Brain pericyte (primary cell): ENCODE data around the gene GPR108.

Source experiments
- DNase-seq: peaks from one replicate; pipeline ENCODE4 v3.0.0-alpha.2; 2012; ENCODE audit warnings: low read depth, low spot score

GPR108 gene

GRCh38 chr19:6737873-6738786 is 750 bp upstream of the GPR108 start:
- DNase-seq: no peak

GRCh38 chr19:6736917-6737283 is 480 bp downstream of the GPR108 start:
- DNase-seq: no peak

DNA sequence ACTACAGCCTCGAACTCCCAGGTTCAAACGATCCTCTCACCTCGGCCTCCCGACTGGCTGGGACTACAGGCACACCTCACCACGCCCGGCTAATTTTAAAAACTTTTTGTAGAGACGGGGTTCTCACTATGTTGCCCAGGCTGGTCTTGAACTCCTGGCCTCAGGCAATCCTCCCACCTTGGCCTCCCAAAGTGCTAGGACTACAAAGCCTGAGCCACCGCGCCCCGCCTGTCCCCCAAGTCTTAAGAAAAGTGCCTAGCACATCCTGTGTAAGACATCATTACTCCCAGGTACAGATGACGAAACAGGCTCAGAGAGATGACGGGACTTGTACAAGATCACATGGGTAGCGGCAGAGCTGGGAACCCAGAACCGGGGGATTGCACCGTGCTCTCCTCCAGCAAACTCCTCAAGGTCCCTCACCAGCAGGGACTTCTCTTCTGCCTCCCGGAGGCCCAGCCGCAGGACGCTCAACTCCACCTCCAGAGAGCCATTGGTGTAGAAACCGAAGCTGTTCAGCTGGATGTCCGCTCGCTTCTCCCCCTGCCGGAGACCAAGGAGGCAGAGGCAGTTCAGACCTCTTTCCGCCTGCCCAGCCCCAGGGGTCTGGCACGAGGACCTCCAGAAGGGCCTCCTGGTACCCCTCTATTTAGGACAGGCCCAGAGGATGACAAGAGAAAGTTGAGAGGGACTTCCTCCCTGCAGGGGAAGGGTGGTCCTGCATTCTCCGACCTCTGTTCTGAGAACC is 1.0 kb downstream of the GPR108 start:
- no peak for DNase-seq

GRCh38 chr19:6735181-6735911 is 2.0 kb downstream of the GPR108 start:
- DNase-seq: no peak

DNA sequence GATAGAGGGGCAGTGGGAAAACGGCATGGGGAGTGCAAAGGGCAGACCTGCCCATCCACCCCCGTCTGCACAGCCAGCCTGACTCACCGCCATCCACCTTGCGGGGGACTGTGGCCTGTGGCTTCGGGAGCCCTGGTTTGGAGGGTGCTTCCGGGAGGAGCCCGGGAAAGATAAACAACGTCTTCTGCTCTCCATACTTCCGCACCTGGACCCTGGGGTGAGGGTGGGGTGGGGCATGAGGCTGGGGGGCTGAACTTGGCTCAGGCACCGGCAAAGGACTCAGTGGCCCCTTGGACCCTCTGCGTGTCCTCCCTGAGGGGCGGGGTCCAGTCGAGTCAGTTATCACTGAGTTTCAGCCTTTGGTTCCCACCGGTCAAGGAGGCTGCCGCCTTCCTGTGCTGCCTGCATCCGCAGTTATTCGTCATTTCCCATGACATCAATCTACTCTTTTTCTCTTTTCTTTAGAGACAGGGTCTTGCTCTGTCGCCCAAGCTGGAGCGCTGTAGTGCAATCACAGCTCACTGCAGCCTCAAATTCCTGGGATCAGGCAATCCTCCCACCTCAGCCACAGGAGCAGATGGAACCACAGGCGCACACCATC is 3.2 kb downstream of the GPR108 start:
- no peak for DNase-seq

DNA sequence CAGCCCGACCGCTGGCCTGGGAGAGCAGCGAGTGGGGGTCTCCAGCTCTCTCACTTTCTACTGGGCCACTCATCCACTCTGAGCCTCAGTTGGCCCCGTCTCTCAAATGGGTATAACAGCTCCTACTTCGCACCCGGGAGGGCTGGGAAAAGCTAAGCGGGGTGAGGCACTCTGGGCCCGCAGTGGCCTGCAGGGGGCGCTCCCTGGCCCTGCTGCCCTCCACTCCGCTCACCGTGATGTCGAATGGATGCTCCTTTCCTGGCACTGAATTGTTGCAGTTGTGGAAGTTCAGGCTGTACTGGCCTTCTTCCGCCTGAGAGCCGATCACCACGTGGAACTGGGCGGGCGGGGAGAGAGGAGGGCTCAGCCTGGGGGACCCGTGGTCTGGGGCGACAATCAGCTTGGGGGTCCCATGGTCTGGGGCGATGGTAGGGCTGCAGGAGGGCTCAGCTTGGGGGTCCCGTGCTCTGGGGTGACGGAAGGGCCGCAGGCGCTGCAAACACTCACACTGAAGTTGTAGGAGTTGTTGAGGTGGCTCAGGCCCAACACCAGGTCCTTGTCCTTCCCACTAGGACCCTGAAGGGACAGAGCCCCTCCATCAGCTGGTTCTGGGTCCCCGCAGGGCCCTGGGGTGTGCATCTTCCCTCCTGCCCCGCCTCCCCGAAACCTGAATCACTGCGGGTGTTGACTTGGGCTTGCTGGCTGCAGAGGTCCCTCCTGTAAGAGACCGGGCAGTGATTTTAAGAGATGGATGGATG is 3.9 kb downstream of the GPR108 start:
- DNase-seq: no peak

DNA sequence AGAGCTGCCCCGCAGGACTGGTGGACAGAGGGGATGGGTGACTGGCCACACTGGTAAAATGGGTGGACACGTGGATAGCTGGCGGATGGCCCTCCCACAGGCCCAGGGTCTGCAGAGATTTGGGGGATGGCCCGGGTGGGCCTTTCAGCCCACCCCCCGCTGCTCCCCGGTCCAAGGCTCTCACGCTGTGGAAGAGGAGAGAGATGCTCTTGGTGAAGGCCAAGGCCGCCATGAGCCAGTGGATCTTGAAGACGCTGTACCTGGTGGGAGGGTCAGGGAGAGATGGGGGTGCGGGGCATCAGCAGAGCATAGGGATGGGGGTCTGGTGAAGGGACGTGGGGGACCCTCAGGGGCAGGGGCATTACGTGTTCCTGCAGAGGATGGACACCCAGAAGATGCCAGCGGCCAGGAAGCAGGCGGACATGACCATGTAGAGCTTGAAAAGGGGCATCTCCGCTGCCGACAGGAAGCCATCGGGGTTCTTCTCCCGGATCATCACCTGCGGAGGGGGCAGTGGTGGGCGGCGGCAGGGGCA is 4.5 kb downstream of the GPR108 start:
- DNase-seq: no peak

DNA sequence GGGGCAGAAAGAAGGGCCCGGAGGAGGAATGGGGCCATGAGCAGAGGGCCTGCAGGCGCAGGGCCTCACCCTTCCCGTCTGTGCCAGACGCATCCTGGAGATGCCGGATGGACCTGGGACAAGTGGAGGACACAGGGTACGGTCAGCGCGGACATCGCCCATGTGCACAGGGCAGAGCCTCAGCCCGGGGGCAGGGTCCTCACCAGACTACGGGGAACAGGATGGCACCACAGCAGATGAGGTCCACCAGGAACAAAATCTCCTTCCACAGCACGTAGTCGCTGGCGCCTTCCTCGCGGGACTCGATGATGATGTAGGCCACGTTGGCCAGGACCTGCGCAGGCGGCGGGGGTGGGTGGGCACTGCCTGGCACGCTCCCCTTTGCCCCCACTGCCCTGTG is 5.6 kb downstream of the GPR108 start:
- DNase-seq: no peak

DNA sequence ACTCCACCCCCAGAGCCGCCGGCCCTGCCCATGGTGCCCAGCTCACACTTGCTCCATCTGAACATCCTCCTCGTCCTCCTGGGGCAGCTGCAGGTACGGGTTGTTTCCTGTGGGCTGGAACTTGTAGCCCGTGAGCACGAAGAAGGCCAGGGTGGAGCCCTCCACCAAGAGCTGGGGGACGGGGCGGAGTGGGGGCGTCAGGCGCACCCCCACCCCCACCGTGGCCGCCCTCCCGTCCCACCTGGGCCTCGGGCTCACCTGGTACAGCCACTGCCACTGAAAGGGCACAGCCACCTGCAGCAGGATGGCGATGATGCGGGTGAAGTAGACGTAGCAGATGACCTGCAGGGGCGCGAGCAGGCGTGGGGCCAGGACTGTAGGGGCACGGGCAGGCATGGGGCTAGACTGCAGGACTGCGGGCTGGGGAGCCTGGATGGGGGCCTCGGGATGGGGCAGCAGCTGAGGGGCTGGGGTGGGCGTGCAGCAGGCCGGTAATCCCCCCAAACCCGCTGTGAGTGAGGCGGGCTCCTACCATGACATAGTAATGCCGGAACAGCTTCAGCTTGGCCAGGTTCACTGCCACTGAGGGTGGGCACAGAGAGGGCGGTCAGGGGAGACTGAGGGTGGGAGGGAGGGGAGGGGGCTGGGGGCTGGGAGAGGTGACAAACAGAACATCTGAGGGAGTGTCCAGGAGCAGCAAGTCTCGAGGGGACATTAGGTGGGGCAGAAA is 6.3 kb downstream of the GPR108 start:
- DNase-seq: no peak

DNA sequence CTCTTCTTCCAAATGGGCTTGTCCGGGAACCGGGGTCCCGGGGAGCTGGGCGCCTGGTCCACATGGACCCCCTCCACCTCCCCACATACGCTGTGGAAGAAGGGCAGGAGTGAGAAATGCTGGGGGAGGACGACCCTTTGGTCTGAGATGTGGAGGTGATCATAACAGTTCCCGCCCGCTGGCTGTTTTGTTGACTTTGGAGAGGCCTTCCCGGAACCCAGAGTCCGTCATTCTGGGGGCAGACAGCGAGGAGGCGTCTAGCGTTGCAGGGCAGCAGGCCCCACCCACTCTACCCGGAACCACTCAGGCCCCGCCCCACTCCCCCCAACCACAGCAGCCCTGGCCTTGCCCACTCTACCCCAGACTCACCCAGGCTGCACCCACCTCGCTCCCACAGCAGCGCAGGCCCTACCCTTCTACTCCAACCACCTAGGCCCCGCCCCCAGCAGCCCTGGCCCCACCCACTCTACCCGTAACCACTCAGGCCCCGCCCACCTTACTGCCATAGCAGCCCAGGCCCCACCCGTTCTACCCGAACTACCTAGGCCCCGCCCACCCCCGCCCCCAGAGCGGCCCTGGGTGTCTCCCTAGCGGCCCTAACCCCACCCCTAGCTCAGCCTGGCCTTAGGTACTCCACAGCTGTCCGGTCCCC is 7.1 kb downstream of the GPR108 start:
- DNase-seq: no peak

DNA sequence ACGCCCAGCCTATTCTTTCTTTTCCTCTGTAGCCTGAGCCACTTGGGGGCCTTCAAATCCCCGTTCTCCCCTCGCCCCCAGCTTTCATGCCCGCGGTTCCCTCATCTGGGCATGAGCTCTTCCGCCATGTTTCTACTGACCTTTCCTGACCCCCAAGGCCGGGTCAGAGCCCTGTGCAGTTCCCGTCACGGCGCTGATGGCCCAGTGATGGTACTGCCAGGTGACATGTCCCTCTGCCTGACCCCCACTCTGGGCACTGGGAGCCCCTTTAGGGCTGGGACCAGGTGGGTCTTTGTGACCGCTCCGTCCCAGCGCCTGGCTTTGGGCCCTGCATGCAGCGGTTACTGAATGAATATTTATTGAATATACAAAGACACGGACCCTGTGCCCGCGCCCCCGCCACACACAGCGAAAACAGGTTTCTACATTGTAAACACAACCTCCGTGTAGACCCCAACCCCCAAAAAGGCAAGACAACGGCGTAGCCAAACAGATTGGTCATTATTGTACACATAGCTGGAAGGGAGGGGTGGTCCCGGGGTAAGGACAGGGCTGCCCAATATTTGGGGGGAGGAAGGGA is 7.7 kb downstream of the GPR108 start:
- no peak for DNase-seq

- DNase-seq: no peak
These were observed 9.0 kb downstream of the GPR108 start for GRCh38 chr19:6728346-6728745.

- no peak for DNase-seq
These were observed 11.7 kb downstream of the GPR108 start for GRCh38 chr19:6725513-6726231.

DNA sequence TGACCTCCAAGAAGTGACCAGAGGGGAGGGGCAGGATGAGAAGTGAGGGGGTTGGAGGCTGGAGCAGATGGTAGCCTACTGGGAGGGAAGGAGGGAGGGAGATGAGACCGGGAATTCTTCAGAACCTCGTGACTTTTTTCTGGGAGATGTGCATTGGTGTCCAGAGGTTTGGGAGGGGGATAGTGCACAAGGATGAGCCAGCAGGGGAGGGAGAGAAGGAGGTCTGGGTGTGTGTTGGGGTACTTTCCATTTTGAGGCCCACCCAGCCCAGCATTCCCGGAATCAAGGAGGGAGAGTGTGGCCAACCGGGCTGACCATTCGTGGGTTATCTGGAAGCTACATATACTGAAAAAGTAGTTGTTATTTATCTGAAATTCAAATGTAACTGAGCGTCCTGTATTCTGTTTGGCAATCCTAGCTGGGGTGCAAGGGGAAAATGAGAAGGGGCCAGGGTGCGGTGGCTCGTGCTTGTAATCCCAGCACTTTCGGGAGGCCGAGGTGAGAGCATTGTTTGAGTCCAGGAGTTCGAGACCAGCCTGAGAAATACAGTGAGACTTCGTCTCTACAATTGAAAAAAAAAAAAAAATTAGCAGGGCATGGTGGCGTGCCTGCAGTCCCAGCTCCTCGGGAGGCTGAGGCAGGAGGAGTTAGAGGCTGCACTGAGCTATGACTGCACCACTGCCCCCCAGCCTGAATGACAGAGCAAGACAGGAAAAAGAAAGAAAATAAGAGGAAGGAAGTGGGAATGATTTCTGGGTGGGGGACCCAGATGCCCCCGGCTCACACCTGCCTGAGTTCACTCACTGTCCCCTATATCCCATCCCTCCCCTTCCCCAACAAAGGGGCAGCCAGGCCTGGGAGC is 12.5 kb downstream of the GPR108 start:
- no peak for DNase-seq

- DNase-seq: no peak
These were observed 13.6 kb downstream of the GPR108 start for GRCh38 chr19:6723738-6724137.

DNA sequence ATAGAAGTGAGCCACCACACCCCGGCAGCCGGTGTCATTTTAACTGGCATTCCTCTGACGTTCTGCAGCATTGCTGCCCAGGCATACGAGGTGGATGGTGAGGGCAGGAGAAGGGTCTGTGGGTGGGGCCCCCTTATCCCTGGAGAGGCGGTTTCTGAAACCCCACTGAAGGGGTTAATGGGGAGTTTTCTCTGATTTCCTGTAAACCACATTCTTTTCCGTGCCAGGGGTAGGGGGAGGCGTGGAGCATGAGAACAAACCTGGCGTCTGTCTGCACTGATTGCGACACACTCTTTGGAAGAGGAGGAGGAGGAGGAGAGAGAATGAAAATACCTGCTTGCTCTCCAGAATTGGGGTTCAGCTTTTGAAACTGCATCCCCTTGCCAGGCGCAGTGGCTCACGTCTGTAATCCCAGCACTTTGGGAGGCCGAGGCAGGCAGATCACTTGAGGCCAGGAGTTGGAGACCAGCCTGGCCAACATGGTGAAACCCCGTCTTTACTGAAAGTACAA is 14.2 kb downstream of the GPR108 start:
- DNase-seq: no peak

GRCh38 chr19:6721773-6722172 is 15.6 kb downstream of the GPR108 start:
- DNase-seq: no peak

GRCh38 chr19:6721138-6721474 is 16.3 kb downstream of the GPR108 start:
- DNase-seq: no peak
